Measurements from ENCODE around the gene CRY2. TPM values are rescaled to one million over a fixed set of nuclear protein-coding genes. Genes with fewer than 3 reads are reported as not detected.
"Not testable (repeated sequence)": the region's sequence is repeated elsewhere in the genome, so short reads cannot be mapped to it uniquely, and the experiment has no call there.

CRY2 gene
- total RNA-seq, 3 donors from 2014 or later: 26.0 to 52.0 (median 28.8) TPM

DNA sequence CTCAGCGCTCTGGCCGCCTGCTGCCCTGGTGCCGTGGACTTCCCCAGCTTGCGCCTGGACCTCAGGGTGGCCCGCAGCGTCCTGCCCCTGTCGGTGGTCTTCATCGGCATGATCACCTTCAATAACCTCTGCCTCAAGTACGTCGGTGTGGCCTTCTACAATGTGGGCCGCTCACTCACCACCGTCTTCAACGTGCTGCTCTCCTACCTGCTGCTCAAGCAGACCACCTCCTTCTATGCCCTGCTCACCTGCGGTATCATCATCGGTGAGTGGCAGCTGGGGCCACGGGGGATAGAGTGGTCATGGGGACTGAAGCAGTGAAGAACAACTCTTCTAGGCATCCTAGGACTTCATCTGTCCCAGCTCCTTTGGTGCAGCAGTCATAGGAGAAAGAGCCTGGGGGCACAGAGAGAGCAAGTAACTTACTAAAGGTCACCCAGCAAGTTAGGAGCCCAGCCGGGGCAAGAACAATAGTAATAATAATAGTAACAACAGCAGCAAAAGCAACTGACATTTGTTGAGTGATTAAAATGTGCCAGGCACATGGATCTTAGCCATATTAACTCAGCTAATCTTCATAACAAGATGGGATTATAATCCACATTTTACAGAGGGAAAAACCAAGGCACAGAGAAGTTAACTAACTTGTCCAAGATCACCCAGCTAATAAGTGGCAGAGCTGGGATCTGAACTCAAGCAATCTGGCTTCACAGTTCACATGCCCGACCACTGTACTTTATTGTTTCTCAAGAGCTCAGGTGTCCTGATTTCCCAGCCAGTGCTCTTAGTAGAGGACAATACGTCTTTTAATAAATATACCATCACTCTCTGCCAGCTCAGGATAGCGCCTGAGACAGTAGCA lies 41.0 kb upstream of the CRY2 start:
- ATAC-seq (no peak), DNase-seq (peak in 1 of 3 donors; percentile 25)
- intact Hi-C loops (cut with DNase I, micrococcal nuclease): no loop called here
- Histone ChIP-seq H3K4me1 (ENCODE audit: low read depth) (peaks cover 40% of the 10 kb centered on the region), H3K36me3 (ENCODE audit: low read depth) (no peaks in the 10 kb centered on the region), H3K4me3 (no peak overlapping the region), H3K9me3 (no peaks in the 10 kb centered on the region)
- TF ChIP-seq, protein P1, sequence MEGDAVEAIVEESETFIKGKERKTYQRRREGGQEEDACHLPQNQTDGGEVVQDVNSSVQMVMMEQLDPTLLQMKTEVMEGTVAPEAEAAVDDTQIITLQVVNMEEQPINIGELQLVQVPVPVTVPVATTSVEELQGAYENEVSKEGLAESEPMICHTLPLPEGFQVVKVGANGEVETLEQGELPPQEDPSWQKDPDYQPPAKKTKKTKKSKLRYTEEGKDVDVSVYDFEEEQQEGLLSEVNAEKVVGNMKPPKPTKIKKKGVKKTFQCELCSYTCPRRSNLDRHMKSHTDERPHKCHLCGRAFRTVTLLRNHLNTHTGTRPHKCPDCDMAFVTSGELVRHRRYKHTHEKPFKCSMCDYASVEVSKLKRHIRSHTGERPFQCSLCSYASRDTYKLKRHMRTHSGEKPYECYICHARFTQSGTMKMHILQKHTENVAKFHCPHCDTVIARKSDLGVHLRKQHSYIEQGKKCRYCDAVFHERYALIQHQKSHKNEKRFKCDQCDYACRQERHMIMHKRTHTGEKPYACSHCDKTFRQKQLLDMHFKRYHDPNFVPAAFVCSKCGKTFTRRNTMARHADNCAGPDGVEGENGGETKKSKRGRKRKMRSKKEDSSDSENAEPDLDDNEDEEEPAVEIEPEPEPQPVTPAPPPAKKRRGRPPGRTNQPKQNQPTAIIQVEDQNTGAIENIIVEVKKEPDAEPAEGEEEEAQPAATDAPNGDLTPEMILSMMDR (IDR thresholded peaks at IDR 0.05): no peak

DNA sequence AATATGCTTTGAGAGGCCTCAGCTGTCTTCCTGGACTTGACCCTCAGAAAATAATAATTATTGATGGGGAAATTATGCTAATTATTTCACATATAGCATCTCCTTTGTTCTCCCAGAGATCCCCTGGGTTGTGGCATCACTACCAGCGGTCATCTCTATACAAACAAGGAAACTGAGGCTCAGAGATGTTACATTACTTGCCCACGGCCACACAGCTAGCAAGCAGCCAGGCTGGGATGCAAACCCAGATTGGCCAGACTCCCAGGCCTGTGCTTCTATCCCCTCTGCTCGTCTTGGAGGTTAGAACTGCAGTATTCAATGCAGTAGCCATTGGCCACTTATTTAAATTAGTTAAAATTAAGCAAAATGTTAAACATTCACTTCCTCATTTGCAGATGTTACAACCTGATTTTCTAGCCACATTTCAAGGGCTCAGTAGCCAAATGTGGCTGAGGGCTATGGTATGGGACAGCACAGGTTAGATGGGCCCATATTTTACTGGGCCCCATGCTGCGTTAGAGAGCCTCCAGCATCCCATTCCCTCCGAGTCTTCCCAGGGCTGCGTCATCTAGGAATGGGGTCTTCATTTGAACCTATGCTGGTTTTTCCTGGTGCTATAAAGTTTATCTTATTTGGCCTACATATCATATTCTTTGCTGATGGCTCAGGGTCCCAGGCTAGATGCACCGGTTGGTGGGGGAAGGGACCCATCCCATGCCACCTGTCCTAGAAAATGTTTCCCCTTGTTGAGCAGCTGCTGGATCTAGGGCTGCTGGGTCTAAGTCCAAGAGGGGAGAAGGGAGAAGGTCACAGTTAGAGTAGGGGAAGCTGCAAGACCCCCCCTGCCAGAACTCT lies 40.1 kb upstream of the CRY2 start:
- Histone ChIP-seq H3K4me3 (no peak overlapping the region), H3K36me3 (ENCODE audit: low read depth) (no peaks in the 10 kb centered on the region), H3K4me1 (ENCODE audit: low read depth) (peaks cover 38% of the 10 kb centered on the region), H3K9me3 (no peaks in the 10 kb centered on the region)
- intact Hi-C loops (cut with DNase I, micrococcal nuclease): no loop called here
- DNase-seq (no peak), ATAC-seq (no peak)
- TF ChIP-seq, protein P1 (IDR thresholded peaks at IDR 0.05): no peak

DNA sequence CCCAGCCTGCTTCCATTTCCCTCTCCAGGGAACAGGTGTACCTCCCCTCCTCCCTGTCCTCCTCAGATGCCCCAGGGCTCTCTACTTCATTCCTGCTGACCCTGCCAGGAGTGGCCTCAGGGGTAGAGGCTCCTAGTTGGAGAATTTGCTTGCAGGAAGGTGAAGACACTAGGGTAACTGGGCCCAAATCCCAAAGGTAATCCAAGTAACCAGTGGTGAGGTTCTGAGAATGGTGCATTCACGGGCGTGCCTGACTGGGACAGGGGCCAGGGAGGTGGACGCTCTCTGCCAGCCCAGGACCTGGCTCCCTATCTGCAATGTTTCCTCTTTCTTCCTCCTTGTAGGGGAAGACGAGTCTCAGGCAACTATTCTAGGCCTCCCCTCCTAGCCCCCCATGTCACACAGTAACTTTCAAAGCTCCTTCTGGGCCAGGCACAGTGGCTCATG lies 39.5 kb upstream of the CRY2 start:
- no peaks in the 10 kb centered on the region for H3K9me3 ChIP-seq
- no peak for DNase-seq
- no peaks in the 10 kb centered on the region for H3K36me3 ChIP-seq (ENCODE audit: low read depth)
- no peak for ATAC-seq
- H3K4me1 ChIP-seq (ENCODE audit: low read depth): peaks cover 32% of the 10 kb centered on the region
- intact Hi-C loops (cut with DNase I, micrococcal nuclease): no loop called here
- H3K4me3 ChIP-seq: no peak overlapping the region
- TF ChIP-seq, protein P1 (IDR thresholded peaks at IDR 0.05): no peak

DNA sequence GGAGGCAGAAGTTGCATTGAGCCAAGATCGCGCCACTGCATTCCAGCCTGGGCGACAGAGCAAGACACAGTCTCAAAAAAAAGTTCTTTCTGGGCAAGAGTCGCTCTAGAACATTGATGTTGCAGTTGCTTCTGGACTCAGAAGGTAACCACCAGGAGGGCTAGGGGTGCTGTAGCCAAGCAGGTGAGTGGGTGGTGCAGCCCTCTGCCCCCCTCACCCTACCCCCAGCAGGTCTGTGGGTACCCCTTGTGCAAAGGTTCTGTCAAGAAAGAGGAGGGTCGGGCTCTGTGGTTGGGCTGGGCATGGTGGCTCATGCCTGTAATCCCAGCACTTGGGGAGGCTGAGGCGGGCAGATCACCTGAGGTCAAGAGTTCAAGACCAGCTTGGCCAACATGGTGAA lies 38.8 kb upstream of the CRY2 start:
- intact Hi-C loops (cut with DNase I, micrococcal nuclease); ATAC-seq; H3K36me3 ChIP-seq (ENCODE audit: low read depth); H3K4me3 ChIP-seq; H3K9me3 ChIP-seq; DNase-seq: not testable (repeated sequence)
- H3K4me1 ChIP-seq (ENCODE audit: low read depth): peaks cover 30% of the 10 kb centered on the region

DNA sequence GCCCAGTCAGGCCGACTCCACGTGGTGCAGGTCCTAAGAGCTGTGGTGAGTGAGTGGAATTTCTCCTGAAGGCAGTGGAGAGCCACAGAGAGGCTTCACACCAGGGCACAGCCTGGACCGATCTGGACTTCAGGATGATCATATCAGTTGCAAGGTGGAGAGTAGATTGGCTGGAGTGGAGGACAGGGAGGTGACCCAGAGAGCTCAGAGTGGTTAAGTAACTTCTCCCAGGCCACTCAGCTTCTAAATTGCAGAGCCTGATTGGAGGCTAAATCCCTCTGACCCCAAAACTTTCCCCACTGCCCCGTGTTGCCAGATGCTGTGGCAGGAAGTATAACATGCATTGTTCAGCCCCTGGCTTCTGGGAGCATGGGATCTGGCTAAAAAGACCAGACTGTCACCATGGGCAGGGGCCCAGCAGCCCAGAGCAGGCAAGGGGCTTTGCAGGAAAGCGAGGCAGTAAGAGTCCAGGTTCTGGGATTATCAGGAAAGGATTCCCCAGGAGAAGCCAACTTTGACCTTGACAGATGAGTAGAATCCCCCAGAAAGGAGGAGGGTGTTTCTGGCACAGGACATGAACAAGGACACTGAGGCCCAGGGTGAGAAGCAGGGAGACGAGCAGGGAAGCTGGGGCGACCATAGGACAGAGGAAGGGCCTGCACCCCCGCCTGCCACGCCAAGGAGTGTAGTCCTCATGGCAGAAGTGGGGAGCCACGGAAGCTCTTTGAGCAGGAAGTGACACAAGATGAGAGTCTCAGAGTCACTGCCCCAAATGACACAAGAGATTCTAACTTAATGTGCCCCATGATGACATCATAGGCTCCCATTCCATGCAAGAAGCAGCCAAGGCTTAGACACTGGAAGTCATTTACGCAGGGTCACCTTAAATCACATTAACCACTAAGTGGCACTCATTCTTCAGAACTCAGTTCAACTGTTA lies 37.5 kb upstream of the CRY2 start:
- intact Hi-C loops (cut with DNase I, micrococcal nuclease): no loop called here
- TF ChIP-seq, protein P1 (IDR thresholded peaks at IDR 0.05): no peak
- no peaks in the 10 kb centered on the region for H3K9me3 ChIP-seq
- ATAC-seq (no peak), DNase-seq (no peak)
- H3K4me1 ChIP-seq (ENCODE audit: low read depth): peaks cover 26% of the 10 kb centered on the region
- H3K4me3 ChIP-seq: no peak overlapping the region
- no peaks in the 10 kb centered on the region for H3K36me3 ChIP-seq (ENCODE audit: low read depth)

Data from mucosa of descending colon (tissue), 3 donors.